Gastrocnemius medialis (tissue), 4 donors: ENCODE measurements around the gene DYNLL1. TPM values are rescaled to one million over a fixed set of nuclear protein-coding genes. Genes with fewer than 3 reads are reported as not detected.

Experiments
- ATAC-seq, 2 donors: fragments of 150-250 bp; one replicate each; pipeline ENCODE4 v1.9.1; 2016
- DNase-seq, 2 donors: peaks; one replicate each; pipeline ENCODE4 v3.0.0-alpha.2; 2019
- H3K27ac ChIP-seq, 4 donors: fragments of 200-600 bp; sonication (generic); 1 replicate in 1 of 4; 2 replicates in 3 of 4; pipeline ENCODE4 v1.5.1; 2016 to 2018; ENCODE audit warnings: mild to moderate bottlenecking in 2 of 4, moderate library complexity in 1 of 4
- H3K27me3 ChIP-seq, 3 donors: fragments of 200-600 bp; sonication (generic) in 2 of 3; 1 replicate in 1 of 3; 2 replicates in 2 of 3; pipeline versions ENCODE4 v1.5.1 to v1.6.0; 2016 to 2019; ENCODE audit warnings: mild to moderate bottlenecking in 1 of 3, moderate library complexity in 1 of 3
- H3K36me3 ChIP-seq, 2 donors: fragments of 200-600 bp; sonication (generic) in 1 of 2; one replicate each; pipeline ENCODE4 v1.5.1; 2017 to 2018
- H3K4me1 ChIP-seq, 2 donors: fragments of 200-600 bp; sonication (generic) in 1 of 2; one replicate each; pipeline ENCODE4 v1.5.1; 2016 to 2017; ENCODE audit warnings: mild to moderate bottlenecking in 2 of 2
- H3K4me3 ChIP-seq, 4 donors: fragments of 200-600 bp; sonication (generic) in 3 of 4; 1 replicate in 1 of 4; 2 replicates in 3 of 4; pipeline ENCODE4 v1.5.1; 2016 to 2019; ENCODE audit warnings: mild to moderate bottlenecking in 2 of 4
- H3K9me3 ChIP-seq, 3 donors: fragments of 200-600 bp; sonication (generic) in 2 of 3; 1 replicate in 1 of 3; 2 replicates in 2 of 3; pipeline ENCODE4 v1.5.1; 2016 to 2019
- CTCF ChIP-seq, 5 experiments: fragments of 450-650 bp in 3 of 5; fragments of 200-600 bp in 2 of 5; sonication (generic) in 2 of 5; IDR thresholded peaks in 4 of 5; conservative IDR thresholded peaks in 1 of 5; 1 replicate in 4 of 5; 2 replicates in 1 of 5; pipeline ENCODE4 v1.5.1; 2016 to 2019; ENCODE audit warnings: antibody characterized with exemption in 5 of 5, mild to moderate bottlenecking in 3 of 5, moderate library complexity in 3 of 5
- POLR2A ChIP-seq, 2 donors: fragments of 450-650 bp; IDR thresholded peaks; one replicate each; pipeline ENCODE4 v1.6.1; 2017; ENCODE audit warnings: antibody characterized with exemption in 2 of 2, mild to moderate bottlenecking in 2 of 2, moderate library complexity in 2 of 2
- in situ Hi-C, 4 donors: fragments of 200-750 bp; cut with MboI; loops; one replicate each; pipeline versions ENCODE4 v1.15.0 to v1.8.0; 2017; ENCODE audit warnings: low sequenced_read_pairs in 4 of 4
- intact Hi-C: fragments of 100-400 bp; cut with DNase I; formaldehyde crosslinking; loops from one replicate; pipeline ENCODE4 v1.15.1; 2023; ENCODE audit warnings: low total_unique reads
- total RNA-seq, 4 donors: library from RNA; depleted of rRNA; stranded (reverse); fragments of >200 nt; gene quantifications; one replicate each; pipeline versions ENCODE4 v1.1.0 to v1.2.3, GENCODE V29; 2016

Gene DYNLL1
- total RNA-seq, 4 donors from 2014 or later = 16.7 to 45.0 (median 32.6) TPM

GRCh38 chr12:120534703-120535655, 39.1 kb downstream of the DYNLL1 start:
- H3K9me3 ChIP-seq = no peaks in the 10 kb centered on the region
- H3K27ac ChIP-seq = peak overlapping the region; percentile 92 to 99 (median 97)
- peak in 1 of 2 donors; percentile 41 for DNase-seq
- peak overlapping the region; percentile 68 to 89 (median 83) for H3K4me3 ChIP-seq
- in situ Hi-C loops = no loop called here
- H3K27me3 ChIP-seq = no peaks in the 10 kb centered on the region
- ATAC-seq = peak; percentile 42 to 61
- TF ChIP-seq CTCF (IDR thresholded peaks at IDR 0.05 in 4 of 5, conservative IDR thresholded peaks at IDR 0.05 in 1 of 5) (no peak), POLR2A (IDR thresholded peaks at IDR 0.05) (peak in 1 of 2 donors; percentile 12)
- no peaks in the 10 kb centered on the region for H3K36me3 ChIP-seq
- intact Hi-C loops = loop anchor here (5.0 to 10.0 kb wide), 2 partner anchors 47 to 870 kb away; partner anchors contain the start of genes POP5 and RNF34
- H3K4me1 ChIP-seq = peaks cover 44 to 45% of the 10 kb centered on the region in 2 donors

GRCh38 chr12:120536064-120536791, 40.3 kb downstream of the DYNLL1 start:
- Histone ChIP-seq H3K36me3 (no peaks in the 10 kb centered on the region), H3K4me1 (peaks cover 56 to 58% of the 10 kb centered on the region in 2 donors), H3K9me3 (no peaks in the 10 kb centered on the region), H3K27ac (peak overlapping the region; percentile 92 to 99 (median 97)), H3K4me3 (peak overlapping the region; percentile 68 to 89 (median 83)), H3K27me3 (no peaks in the 10 kb centered on the region)
- TF ChIP-seq CTCF (IDR thresholded peaks at IDR 0.05 in 4 of 5, conservative IDR thresholded peaks at IDR 0.05 in 1 of 5) (no peak), POLR2A (IDR thresholded peaks at IDR 0.05) (no peak)
- ATAC-seq (no peak), DNase-seq (no peak)
- intact Hi-C loops (loop anchor here (5.0 to 10.0 kb wide), 2 partner anchors 46 to 869 kb away; partner anchors contain the start of genes POP5 and RNF34), in situ Hi-C loops (no loop called here)

GRCh38 chr12:120537856-120538220, 41.9 kb downstream of the DYNLL1 start:
- no peaks in the 10 kb centered on the region for H3K27me3 ChIP-seq
- no peak for ATAC-seq
- H3K9me3 ChIP-seq = no peaks in the 10 kb centered on the region
- in situ Hi-C loops (no loop called here), intact Hi-C loops (loop anchor here (5.0 to 10.0 kb wide), 2 partner anchors 44 to 867 kb away; partner anchors contain the start of genes POP5 and RNF34)
- peak overlapping the region; percentile 92 to 99 (median 97) for H3K27ac ChIP-seq
- H3K4me3 ChIP-seq = peak overlapping the region; percentile 68 to 89 (median 83)
- H3K4me1 ChIP-seq = peaks cover 68 to 70% of the 10 kb centered on the region in 2 donors
- no peak for TF ChIP-seq POLR2A (IDR thresholded peaks at IDR 0.05)
- no peak for TF ChIP-seq CTCF (IDR thresholded peaks at IDR 0.05 in 4 of 5, conservative IDR thresholded peaks at IDR 0.05 in 1 of 5)
- H3K36me3 ChIP-seq = no peaks in the 10 kb centered on the region
- no peak for DNase-seq

- ATAC-seq (peak; percentile 73 to 75), DNase-seq (peak; percentile 79 to 93)
- TF ChIP-seq POLR2A (IDR thresholded peaks at IDR 0.05) (no peak), CTCF (IDR thresholded peaks at IDR 0.05 in 4 of 5, conservative IDR thresholded peaks at IDR 0.05 in 1 of 5) (no peak)
- H3K4me1 ChIP-seq = peaks cover 75 to 77% of the 10 kb centered on the region in 2 donors
- intact Hi-C loops = loop anchor here (5.0 to 10.0 kb wide), 2 partner anchors 44 to 866 kb away; partner anchors contain the start of genes POP5 and RNF34
- peak overlapping the region; percentile 92 to 99 (median 97) for H3K27ac ChIP-seq
- H3K36me3 ChIP-seq = no peaks in the 10 kb centered on the region
- peak overlapping the region; percentile 68 to 89 (median 83) for H3K4me3 ChIP-seq
- no peaks in the 10 kb centered on the region for H3K27me3 ChIP-seq
- H3K9me3 ChIP-seq = no peaks in the 10 kb centered on the region
- in situ Hi-C loops = no loop called here
These were observed 42.6 kb downstream of the DYNLL1 start for GRCh38 chr12:120538281-120539156.
